Karpas-422 (cell line): ENCODE data around the gene MT2A. TPM values are rescaled to one million over a fixed set of nuclear protein-coding genes. Genes with fewer than 3 reads are reported as not detected.
"Not testable (repeated sequence)": the region's sequence is repeated elsewhere in the genome, so short reads cannot be mapped to it uniquely, and the experiment has no call there.

Experiments
- DNase-seq: peaks from one replicate; pipeline ENCODE4 v3.0.0-alpha.2; 2015
- H2AFZ ChIP-seq: fragments of 200-600 bp; sonication (generic); 2 replicates; pipeline ENCODE4 v1.6.1; 2014; ENCODE audit warnings: antibody characterized with exemption, low read length, mixed read lengths
- H3K27ac ChIP-seq: fragments of 200-600 bp; sonication (generic); 2 replicates; pipeline ENCODE4 v1.5.1; 2014; ENCODE audit warnings: mild to moderate bottlenecking, low read length, moderate library complexity
- H3K27me3 ChIP-seq: fragments of 200-600 bp; sonication (generic); 2 replicates; pipeline ENCODE4 v1.6.1; 2014; ENCODE audit warnings: low read length, mixed read lengths
- H3K36me3 ChIP-seq: fragments of 200-600 bp; sonication (generic); 2 replicates; pipeline ENCODE4 v1.6.1; 2014; ENCODE audit warnings: low read length, mixed read lengths; ENCODE audit not compliant: insufficient read depth
- H3K4me1 ChIP-seq: fragments of 200-600 bp; sonication (generic); 2 replicates; pipeline ENCODE4 v1.6.1; 2014; ENCODE audit warnings: mild to moderate bottlenecking, low read length, mixed read lengths
- H3K4me2 ChIP-seq: fragments of 200-600 bp; sonication (generic); 2 replicates; pipeline ENCODE4 v1.6.1; 2014; ENCODE audit warnings: low read length, low read depth, mild to moderate bottlenecking; ENCODE audit not compliant: poor library complexity, severe bottlenecking
- H3K4me3 ChIP-seq: fragments of 200-600 bp; sonication (generic); 2 replicates; pipeline ENCODE4 v1.5.1; 2014; ENCODE audit warnings: mild to moderate bottlenecking, antibody characterized with exemption, low read length, mixed read lengths
- H3K79me2 ChIP-seq: fragments of 200-600 bp; sonication (generic); 2 replicates; pipeline ENCODE4 v1.6.1; 2014; ENCODE audit warnings: mild to moderate bottlenecking, low read length, mixed read lengths
- H3K9ac ChIP-seq: fragments of 200-600 bp; sonication (generic); 2 replicates; pipeline ENCODE4 v1.6.0; 2014; ENCODE audit warnings: low read length
- H3K9me2 ChIP-seq: fragments of 200-600 bp; sonication (generic), shearing (Covaris generic); replicated peaks from 2 replicates; pipeline ENCODE4 v1.6.0; 2014; ENCODE audit warnings: mild to moderate bottlenecking, low read length, moderate library complexity; ENCODE audit not compliant: insufficient read depth
- H3K9me3 ChIP-seq: fragments of 300-700, 200-600 bp; sonication (generic); 2 replicates; pipeline ENCODE4 v1.6.1; 2014; ENCODE audit warnings: low read length, mixed read lengths
- H4K20me1 ChIP-seq: fragments of 200-600 bp; sonication (generic); 2 replicates; pipeline ENCODE4 v1.6.1; 2014; ENCODE audit warnings: mild to moderate bottlenecking, antibody characterized with exemption, low read length, low read depth; ENCODE audit not compliant: insufficient read depth
- total RNA-seq: library from RNA; depleted of rRNA; stranded (reverse); fragments of >200 nt; shearing (Covaris generic); gene quantifications from 2 replicates; pipeline ENCODE4 v1.2.3, GENCODE V29; 2014; ENCODE audit warnings: low replicate concordance

MT2A gene
- total RNA-seq, 1 experiment from 2014 or later: 385 TPM

DNA sequence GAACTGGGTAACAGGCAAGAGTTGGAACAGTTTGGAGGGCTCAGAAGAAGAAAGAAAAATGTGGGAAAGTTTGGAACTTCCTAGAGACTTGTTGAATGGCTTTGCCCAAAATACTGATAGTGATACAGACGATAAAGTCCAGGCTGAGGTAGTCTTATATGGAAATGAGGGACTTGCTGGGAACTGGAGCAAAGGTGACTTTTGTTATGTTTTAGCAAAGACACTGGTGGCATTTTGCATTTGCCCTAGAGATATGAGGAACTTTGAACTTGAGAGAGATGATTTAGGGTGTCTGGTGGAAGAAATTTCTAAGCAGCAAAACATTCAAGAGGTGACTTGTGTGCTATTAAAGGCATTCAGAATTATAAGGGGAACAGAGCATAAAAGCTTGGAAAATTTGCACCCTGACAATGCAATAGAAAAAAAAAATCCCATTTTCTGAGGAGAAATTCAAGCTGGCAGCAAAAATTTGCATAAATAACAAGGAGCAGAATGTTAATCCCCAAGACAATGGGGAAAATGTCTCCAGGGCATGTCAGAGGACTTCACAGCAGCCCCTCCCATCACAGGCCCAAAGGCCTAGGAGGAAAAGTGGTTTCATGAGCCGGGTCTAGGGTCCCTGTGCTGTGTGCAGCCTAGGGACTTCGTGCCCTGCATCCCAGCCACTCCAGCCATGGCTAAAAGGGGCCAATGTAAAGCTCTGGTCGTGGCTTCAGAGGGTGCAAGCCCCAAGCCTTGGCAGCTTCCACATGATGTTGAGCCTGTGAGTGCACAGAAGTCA, 13.5 kb downstream of the MT2A start:
- not testable (repeated sequence) for H4K20me1 ChIP-seq, H3K4me2 ChIP-seq, H3K9me2 ChIP-seq, H3K9me3 ChIP-seq, H3K9ac ChIP-seq, H3K36me3 ChIP-seq, H3K4me3 ChIP-seq, H2AFZ ChIP-seq, H3K79me2 ChIP-seq, H3K27me3 ChIP-seq, H3K27ac ChIP-seq, DNase-seq
- H3K4me1 ChIP-seq: peaks cover 32% of the 10 kb centered on the region

DNA sequence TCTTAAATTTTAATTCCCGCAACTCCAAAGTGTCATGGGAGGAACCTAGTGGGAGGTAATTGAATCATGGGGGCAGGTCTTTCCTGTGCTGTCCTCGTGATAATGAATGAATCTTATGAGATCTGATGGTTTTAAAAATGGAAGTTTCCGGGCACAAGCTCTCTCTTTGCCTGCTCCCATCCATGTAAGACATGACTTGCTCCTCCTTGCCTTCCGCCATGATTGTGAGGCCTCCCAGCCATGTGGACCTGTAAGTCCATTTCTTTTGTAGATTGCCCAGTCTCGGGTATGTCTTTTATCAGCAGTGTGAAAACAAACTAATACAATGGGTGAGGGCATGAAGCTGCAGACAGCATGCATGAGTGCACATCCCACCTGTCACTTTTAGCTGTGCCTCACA, 14.8 kb downstream of the MT2A start:
- H3K9ac ChIP-seq, H4K20me1 ChIP-seq, H3K9me3 ChIP-seq, H3K79me2 ChIP-seq, H2AFZ ChIP-seq, DNase-seq, H3K4me3 ChIP-seq, H3K36me3 ChIP-seq, H3K27ac ChIP-seq, H3K27me3 ChIP-seq, H3K9me2 ChIP-seq: not testable (repeated sequence)
- Histone ChIP-seq H3K4me1 (peaks cover 32% of the 10 kb centered on the region), H3K4me2 (peak overlapping the region; percentile 49)

DNA sequence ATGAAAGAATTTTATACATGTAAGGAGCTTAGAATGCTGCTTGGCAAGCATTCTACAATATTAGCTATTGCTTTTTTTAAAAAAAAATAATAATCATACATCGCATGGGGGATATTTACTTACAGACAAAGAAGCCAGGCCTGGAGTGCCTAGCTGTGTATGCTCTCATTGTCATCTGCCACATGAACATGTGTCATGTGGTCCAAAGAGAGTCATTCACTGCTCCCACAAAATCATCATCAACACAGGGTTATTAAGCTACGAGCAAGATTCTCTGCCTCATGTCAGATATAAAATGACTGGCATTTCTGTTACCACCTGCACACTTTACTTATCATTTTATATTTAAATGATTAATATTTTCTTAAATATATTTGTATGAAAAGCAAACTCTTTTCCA, 15.3 kb downstream of the MT2A start:
- no peaks in the 10 kb centered on the region for H3K9me2 ChIP-seq
- no peak for DNase-seq
- no peak overlapping the region for H3K4me3 ChIP-seq
- H2AFZ ChIP-seq: no peak overlapping the region
- H3K36me3 ChIP-seq: no peaks in the 10 kb centered on the region
- H3K4me1 ChIP-seq: peaks cover 32% of the 10 kb centered on the region
- H3K4me2 ChIP-seq: peak overlapping the region; percentile 49
- no peaks in the 10 kb centered on the region for H3K27me3 ChIP-seq
- H4K20me1 ChIP-seq: no peaks in the 10 kb centered on the region
- H3K27ac ChIP-seq: no peak overlapping the region
- no peaks in the 10 kb centered on the region for H3K9me3 ChIP-seq
- no peaks in the 10 kb centered on the region for H3K79me2 ChIP-seq
- H3K9ac ChIP-seq: no peak overlapping the region

DNA sequence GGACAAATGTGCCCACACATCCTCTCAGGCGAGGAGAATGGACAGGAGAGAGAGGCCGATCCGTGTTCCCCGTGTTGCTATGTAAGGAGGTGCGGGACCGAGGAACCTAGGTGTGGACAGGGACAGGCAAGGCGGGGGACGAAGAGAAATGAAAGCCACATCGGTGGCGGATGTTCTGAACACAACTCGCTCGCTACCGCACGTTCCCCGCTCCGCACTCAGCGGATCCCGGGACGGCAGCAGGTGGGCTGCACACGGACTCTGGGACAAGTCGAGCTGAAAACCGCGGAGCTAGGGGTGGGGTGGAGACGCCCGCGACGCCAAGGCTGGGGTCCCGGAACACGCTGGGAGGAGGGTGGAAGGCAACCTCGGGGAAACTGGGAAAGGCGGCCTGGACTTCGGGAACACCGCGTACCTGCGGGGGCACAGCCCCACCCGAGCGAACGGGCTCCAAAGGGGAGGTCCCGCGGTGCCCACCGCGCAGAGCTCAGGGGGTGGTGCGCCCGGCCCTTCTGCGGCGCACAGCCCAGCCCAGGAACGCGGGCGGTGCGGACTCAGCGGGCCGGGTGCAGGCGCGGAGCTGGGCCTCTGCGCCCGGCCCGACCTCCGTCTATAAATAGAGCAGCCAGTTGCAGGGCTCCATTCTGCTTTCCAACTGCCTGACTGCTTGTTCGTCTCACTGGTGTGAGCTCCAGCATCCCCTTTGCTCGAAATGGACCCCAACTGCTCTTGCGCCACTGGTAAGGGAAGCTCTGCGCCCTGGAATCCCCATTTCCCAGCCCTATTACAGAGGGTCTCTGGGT, 17.0 kb downstream of the MT2A start, which contains the start of gene MT1E:
Gene MT1E, plus strand, starts transcription at position 642 of the 803 bp plus-strand sequence. Its CDS starts 71 bp downstream, at position 713.
- H3K36me3 ChIP-seq: no peaks in the 10 kb centered on the region
- H3K9ac ChIP-seq: no peak within 1 kb of the TSS
- H3K9me3 ChIP-seq: no peaks in the 10 kb centered on the region
- H3K79me2 ChIP-seq: no peaks in the 10 kb centered on the region
- H3K9me2 ChIP-seq: no peaks in the 10 kb centered on the region
- H3K27me3 ChIP-seq: no peaks in the 10 kb centered on the region
- H3K4me2 ChIP-seq: no peak within 1 kb of the TSS
- H3K27ac ChIP-seq: no peak within 1 kb of the TSS
- H3K4me1 ChIP-seq: peaks cover 44% of the 10 kb centered on the region
- no peak within 1 kb of the TSS for H2AFZ ChIP-seq
- H4K20me1 ChIP-seq: no peaks in the 10 kb centered on the region
- H3K4me3 ChIP-seq: no peak within 1 kb of the TSS
- DNase-seq: no peak

DNA sequence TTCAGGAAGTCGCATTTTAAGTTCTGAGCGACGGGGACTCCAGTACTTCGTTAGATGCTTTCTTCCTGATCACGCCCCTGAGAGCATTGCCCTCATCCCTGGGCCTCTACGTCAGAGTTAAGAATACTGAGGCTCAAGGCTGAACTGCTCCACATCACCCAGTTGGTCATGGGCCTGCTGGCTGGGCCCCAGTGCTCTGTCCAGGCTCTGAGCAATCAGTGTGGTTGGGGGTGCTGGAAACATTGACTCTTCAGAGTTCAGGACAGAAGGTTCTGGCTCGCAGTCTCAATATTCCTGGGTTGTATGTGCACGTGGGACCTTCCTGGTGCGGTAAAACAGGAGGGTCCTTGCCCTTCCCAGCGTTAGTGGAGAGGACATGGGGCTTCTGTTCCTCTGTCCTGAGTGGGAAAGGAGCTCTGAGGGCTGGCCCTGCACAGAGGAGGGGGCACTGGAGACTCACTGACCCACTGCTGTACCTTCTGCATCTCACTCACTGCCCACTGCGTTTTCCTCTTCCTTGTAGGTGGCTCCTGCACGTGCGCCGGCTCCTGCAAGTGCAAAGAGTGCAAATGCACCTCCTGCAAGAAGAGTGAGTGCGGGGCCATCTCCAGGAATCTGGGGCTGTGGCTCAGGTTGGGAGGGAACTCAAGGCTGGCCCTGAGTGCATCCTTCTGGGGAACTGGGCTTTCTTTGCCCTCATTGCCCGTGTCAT, 17.7 kb downstream of the MT2A start:
- H3K9ac ChIP-seq: no peak overlapping the region
- no peak overlapping the region for H3K4me3 ChIP-seq
- no peaks in the 10 kb centered on the region for H3K9me3 ChIP-seq
- no peaks in the 10 kb centered on the region for H3K36me3 ChIP-seq
- no peaks in the 10 kb centered on the region for H3K27me3 ChIP-seq
- no peaks in the 10 kb centered on the region for H3K79me2 ChIP-seq
- no peaks in the 10 kb centered on the region for H3K9me2 ChIP-seq
- DNase-seq: no peak
- H3K27ac ChIP-seq: no peak overlapping the region
- no peak overlapping the region for H3K4me2 ChIP-seq
- no peak overlapping the region for H2AFZ ChIP-seq
- H4K20me1 ChIP-seq: no peaks in the 10 kb centered on the region
- peaks cover 44% of the 10 kb centered on the region for H3K4me1 ChIP-seq

GRCh38 chr16:56626685-56627084, 18.3 kb downstream of the MT2A start:
- H3K9ac ChIP-seq: no peak overlapping the region
- no peak for DNase-seq
- no peaks in the 10 kb centered on the region for H3K27me3 ChIP-seq
- H3K4me2 ChIP-seq: no peak overlapping the region
- no peak overlapping the region for H3K4me3 ChIP-seq
- H3K36me3 ChIP-seq: no peaks in the 10 kb centered on the region
- H3K4me1 ChIP-seq: peaks cover 38% of the 10 kb centered on the region
- no peaks in the 10 kb centered on the region for H3K9me3 ChIP-seq
- no peaks in the 10 kb centered on the region for H3K79me2 ChIP-seq
- H2AFZ ChIP-seq: no peak overlapping the region
- H3K27ac ChIP-seq: no peak overlapping the region
- no peaks in the 10 kb centered on the region for H3K9me2 ChIP-seq
- no peaks in the 10 kb centered on the region for H4K20me1 ChIP-seq

GRCh38 chr16:56628486-56629350, 20.3 kb downstream of the MT2A start:
- no peak overlapping the region for H3K27ac ChIP-seq
- no peaks in the 10 kb centered on the region for H3K9me3 ChIP-seq
- no peaks in the 10 kb centered on the region for H3K9me2 ChIP-seq
- no peaks in the 10 kb centered on the region for H3K27me3 ChIP-seq
- no peaks in the 10 kb centered on the region for H4K20me1 ChIP-seq
- no peak overlapping the region for H3K9ac ChIP-seq
- H2AFZ ChIP-seq: no peak overlapping the region
- no peak overlapping the region for H3K4me2 ChIP-seq
- H3K4me3 ChIP-seq: no peak overlapping the region
- no peak for DNase-seq
- H3K36me3 ChIP-seq: no peaks in the 10 kb centered on the region
- H3K79me2 ChIP-seq: no peaks in the 10 kb centered on the region
- H3K4me1 ChIP-seq: peaks cover 18% of the 10 kb centered on the region
